KOPT-K1 (cell line): ENCODE data around the gene SLC2A4RG.
"Not testable (repeated sequence)": the region's sequence is repeated elsewhere in the genome, so short reads cannot be mapped to it uniquely, and the experiment has no call there.

Experiments used
- H3K27ac ChIP-seq: fragments of 200-600 bp; sonication (generic); 2 replicates; pipeline ENCODE4 v1.5.1; 2016; ENCODE audit warnings: antibody characterized with exemption, mild to moderate bottlenecking, low read depth, low read length; ENCODE audit not compliant: poor library complexity, severe bottlenecking
- H3K36me3 ChIP-seq: fragments of 200-600 bp; sonication (generic); 2 replicates; pipeline ENCODE4 v1.5.1; 2017; ENCODE audit warnings: antibody characterized with exemption, mild to moderate bottlenecking, low read length, moderate library complexity; ENCODE audit not compliant: insufficient read depth
- H3K9me3 ChIP-seq: fragments of 200-600 bp; sonication (generic); 2 replicates; pipeline ENCODE4 v1.5.1; 2017; ENCODE audit warnings: antibody characterized with exemption, low read length, mild to moderate bottlenecking; ENCODE audit not compliant: insufficient read depth, poor library complexity, severe bottlenecking

SLC2A4RG gene

DNA sequence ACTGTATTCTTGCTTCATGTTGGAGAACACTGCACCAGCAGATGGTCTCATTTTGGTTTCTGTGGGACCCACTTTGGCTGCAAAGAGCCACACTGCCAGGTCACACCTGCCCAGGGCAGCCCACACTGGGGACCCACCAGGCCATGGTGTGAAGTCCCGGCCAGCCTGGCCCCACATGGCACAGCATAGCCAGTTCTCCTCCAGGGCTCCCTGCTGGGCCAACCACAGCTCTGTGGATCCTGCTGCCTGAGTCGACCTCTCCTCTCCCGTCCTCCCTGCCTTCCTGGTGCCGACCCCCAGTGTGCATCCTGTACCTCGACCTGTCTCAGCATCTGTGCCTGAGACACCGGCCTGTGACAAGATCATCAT is 34.8 kb upstream of the SLC2A4RG start:
- Histone ChIP-seq H3K27ac (no peak overlapping the region), H3K36me3 (peaks cover 57% of the 10 kb centered on the region), H3K9me3 (no peaks in the 10 kb centered on the region)

DNA sequence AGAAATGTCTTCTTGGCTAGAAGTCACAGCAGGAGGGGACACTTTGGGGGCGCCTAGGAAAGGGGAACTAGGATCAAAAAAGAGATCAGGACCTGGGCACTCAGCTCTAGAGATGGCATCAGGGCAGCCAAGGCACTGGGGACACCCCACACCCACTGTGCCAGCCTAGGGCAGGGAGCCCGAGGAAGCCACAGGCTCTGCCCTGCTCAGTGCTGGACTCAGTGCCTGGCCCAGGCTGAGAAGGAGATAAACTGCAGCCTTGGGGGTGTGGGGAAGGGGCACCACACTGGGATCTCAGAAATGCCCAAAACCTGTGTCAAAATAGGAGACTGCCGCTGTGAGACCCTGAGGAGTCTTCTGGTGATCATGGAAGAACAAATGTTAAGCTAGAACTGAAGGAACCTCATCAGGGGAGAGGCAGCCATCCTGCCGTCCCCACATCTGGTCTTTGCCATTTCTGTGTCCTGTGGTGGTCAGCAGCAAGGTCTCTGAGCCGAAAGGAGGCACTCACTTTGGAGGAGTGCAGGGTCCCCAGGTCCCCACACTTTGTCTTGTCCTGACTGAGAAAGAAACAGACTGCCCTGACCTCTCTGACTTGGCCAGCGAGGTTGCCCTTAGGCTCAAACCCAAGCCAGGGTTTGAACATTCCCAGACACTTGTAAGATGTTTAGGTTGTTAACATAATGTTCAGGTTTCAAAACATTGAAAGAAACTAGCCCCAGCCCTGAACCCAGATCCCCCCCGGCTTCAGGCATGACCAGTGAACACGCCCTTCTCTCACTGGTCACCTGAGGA is 34.1 kb upstream of the SLC2A4RG start:
- H3K9me3 ChIP-seq = no peaks in the 10 kb centered on the region
- H3K27ac ChIP-seq = no peak overlapping the region
- H3K36me3 ChIP-seq = peaks cover 55% of the 10 kb centered on the region

DNA sequence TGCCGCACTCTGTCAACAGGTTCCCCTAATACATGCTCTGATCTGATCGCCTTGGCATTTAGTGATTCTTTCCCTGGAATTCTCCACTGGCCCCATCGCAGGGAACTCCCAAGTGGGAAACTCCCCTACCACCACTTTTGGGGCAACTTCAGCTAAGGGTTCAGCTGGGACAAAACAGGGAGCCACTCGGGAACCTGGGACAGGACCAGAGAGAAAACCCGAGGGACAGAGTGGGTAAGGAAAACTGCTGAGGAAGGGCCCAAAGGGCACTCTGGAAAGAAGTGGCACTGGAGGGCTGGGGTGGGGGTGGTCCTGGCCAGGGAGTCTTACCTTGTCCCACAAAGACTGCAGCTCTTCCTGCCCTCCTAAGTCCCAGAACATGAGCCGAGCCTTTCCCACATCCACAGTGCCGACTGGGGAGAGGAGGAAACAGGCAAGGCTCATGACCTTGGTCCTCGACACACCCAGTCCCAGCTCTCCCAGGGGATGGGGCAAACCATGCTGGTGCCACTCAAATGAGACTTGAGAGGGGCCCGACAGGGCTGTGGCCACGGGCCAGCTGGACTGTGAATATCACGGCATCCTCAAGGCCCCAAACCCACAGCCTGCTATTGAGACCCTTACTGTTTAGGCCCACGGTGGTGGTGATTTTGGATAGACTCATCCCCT is 33.4 kb upstream of the SLC2A4RG start:
- Histone ChIP-seq H3K27ac (peak overlapping the region; percentile 82), H3K9me3 (no peaks in the 10 kb centered on the region), H3K36me3 (peaks cover 61% of the 10 kb centered on the region)

DNA sequence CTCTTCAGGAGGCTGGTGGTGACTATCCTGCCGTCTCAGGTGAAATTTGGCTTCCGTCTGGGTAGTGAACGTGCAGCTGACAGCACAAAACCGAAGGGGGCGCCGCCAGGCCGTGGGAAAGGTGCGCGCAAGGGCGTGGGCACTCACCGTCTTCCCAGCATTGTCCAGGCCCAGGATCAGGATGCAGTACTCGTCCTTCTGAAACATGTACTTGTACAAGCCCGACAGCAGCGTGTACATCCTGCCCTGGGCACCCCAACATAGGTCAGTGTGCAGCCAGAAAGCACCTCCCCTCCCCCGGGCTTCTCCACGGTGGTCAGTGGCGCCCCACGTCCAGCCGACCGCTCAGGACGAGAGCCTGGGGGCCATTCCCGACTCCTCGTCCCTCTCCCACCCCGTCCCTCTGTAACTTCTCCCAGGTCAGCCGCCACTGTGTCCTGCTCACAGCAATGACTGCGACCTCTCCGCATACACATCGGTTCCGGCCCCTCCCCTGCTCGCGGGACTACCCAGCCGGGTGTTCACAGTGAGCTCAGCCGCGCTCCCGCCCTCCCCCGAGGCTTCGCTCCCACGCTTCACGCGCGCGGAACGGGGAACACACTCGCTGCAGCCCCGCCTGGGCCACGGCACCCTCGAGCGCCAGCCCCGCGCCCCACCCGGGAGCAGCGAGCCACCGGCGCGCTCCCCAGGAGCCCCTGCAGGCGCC is 32.6 kb upstream of the SLC2A4RG start:
- peaks cover 70% of the 10 kb centered on the region for H3K36me3 ChIP-seq
- H3K9me3 ChIP-seq = peaks cover under 1% of the 10 kb centered on the region
- H3K27ac ChIP-seq = peak overlapping the region; percentile 82

DNA sequence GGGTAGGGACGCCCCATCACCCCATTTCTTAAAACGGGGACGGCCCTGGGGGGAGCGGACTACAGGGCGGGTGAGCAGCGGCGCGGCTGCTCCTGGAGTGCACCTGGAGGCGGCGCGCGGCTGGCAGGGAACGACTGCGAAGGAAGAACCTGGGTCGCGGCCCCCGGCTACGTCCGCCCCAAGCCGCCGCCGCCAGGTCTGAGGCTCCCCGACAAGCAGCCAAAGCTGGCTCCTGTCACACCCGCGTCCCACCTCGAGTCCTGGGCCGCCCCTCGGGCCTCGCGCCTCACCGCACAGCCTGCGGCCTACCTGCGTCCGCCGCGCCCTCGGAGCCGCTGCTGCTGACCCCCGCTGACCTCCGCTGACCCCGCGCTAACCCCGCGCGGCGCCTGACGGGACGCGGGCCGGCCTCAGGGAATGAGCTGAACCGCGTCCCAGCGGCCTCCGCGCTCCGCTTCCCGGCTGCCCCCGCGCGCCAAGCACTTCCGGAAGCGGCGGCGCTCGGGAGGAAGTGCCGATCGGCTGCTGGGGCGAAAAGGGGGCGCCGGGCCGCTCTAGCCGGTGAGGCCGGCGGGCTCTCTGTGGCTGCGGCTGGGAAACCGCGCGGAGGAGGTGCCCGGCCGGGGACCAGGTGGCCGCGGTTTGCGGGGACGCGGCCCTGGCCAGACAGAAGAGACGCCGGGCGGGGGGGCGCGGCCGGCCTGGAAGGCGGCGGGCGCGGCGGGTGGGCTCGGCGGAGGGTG is 31.8 kb upstream of the SLC2A4RG start, which contains the start of the genes ARFRP1 and ZGPAT:
ARFRP1 (minus strand) TSS at position 419 of the 743 bp plus-strand sequence. CDS start 885 bp downstream, outside the sequence.
ZGPAT (plus strand) TSS at position 482 of the 743 bp plus-strand sequence. CDS start 542 bp downstream, outside the sequence.
- Histone ChIP-seq H3K36me3 (peaks cover 77% of the 10 kb centered on the region), H3K9me3 (peaks cover 6% of the 10 kb centered on the region), H3K27ac (peak within 1 kb of the TSS; percentile 82)

DNA sequence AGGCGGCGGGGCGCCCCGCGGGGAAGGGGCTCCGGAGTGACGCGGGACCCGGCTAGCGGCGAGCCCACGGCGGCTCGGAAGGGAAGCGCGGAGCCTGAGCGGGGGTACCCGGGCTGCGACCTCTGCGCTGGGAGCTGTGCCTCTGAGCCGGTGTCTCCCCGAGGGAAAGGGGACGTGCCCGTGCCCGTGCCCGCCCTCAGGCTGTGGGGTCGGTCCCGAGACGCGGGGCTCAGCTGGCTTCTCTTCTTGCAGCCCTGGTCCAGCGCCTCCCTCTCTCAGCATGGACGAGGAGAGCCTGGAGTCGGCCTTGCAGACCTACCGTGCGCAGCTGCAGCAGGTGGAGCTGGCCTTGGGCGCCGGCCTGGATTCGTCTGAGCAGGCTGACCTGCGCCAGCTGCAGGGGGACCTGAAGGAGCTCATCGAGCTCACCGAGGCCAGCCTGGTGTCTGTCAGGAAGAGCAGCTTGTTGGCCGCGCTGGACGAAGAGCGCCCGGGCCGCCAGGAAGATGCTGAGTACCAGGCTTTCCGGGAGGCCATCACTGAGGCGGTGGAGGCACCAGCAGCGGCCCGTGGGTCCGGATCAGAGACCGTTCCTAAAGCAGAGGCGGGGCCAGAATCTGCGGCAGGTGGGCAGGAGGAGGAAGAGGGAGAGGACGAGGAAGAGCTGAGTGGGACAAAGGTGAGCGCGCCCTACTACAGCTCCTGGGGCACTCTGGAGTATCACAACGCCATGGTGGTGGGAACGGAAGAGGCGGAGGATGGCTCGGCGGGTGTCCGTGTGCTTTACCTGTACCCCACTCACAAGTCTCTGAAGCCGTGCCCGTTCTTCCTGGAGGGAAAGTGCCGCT is 31.1 kb upstream of the SLC2A4RG start:
- H3K36me3 ChIP-seq = peaks cover 73% of the 10 kb centered on the region
- H3K9me3 ChIP-seq = peaks cover 6% of the 10 kb centered on the region
- peak overlapping the region; percentile 82 for H3K27ac ChIP-seq

DNA sequence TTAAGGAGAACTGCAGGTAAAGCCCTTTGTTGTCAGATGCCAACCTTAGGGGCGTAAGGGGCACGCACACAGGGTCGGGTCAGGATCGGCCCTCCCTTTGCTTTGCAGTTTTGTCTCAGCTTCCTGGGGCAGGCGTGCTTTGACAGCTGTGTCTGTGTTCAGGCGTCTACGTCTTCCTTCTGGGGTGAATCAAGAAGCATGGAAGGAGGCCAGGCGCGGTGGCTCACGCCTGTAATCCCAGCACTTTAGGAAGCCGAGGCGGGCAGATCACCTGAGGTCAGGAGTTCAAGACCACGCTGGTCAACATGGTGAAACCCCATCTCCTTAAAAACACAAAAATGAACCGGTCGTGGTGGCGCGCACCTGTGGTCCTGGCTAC is 30.4 kb upstream of the SLC2A4RG start:
- peaks cover 8% of the 10 kb centered on the region for H3K9me3 ChIP-seq
- H3K36me3 ChIP-seq = peaks cover 71% of the 10 kb centered on the region
- no peak overlapping the region for H3K27ac ChIP-seq

DNA sequence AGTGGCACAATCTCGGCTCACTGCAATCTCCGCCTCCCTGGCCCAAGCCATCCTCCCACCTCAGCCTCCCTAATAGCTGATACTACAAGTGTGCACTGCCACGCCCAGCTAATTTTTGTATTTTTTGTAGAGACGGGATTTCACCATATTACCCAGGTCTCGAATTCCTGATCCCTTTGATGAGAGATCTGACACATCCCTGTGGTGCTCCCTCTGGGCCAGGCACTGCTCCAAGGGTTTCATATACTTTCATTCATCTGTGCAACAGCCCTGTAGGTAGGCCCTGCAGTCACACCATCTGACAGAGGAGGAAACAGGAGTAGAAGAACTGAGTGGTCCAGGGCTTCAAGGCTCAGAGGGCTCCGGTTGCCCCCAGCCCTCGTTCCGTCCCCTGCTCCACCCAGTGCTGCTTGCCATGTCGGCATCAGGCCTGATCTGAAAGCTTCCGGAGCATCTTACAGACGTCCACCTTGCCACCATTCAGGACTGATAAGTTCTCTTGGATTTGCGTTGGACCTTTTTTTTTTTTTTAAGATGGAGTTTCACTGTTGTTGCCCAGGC is 28.4 kb upstream of the SLC2A4RG start:
- Histone ChIP-seq H3K36me3 (peaks cover 71% of the 10 kb centered on the region), H3K9me3 (peaks cover 16% of the 10 kb centered on the region), H3K27ac (no peak overlapping the region)

DNA sequence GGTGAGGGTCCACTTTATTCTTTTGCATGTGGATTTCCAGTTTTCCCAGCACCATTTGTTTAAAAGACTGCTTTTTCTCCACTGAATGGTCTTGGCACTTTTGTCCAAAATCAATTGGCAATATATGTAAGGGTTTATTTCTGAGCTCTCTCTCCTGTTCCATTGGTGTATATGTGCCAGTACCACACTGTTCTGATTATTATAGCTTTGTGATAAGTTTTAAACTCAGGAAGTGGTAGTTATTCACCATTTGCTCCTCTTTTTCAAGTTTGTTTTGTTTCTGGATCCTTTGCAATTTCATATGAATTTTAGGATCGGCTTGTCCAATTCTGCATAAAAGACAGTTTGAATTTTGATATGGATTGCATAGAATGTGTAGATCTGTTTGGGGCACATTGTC is 27.4 kb upstream of the SLC2A4RG start:
- peaks cover 77% of the 10 kb centered on the region for H3K36me3 ChIP-seq
- H3K9me3 ChIP-seq = peaks cover 16% of the 10 kb centered on the region

DNA sequence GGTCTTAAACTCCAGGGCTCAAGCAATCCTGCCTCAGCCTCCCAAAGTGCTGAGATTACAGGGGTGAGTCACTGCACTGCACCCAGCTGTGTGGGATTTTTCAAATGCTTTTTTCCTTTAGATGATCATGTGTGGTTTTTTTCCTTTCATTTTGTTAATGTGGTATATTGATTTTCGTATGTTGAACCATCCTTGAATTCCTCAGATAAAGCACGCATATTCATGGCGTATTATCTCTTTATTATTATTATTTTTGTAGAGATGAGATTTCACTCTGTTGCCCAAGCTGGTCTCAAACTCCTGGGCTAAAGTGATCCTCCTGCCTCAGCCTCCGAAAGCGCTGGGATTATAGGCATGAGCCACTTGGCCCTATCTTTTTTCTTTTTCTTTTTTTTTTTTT is 24.7 kb upstream of the SLC2A4RG start:
- peaks cover 92% of the 10 kb centered on the region for H3K36me3 ChIP-seq
- no peak overlapping the region for H3K27ac ChIP-seq
- H3K9me3 ChIP-seq = peaks cover 27% of the 10 kb centered on the region

More for the DNA sequence above, 27.4 kb upstream of the SLC2A4RG start:
- no peak overlapping the region for H3K27ac ChIP-seq

DNA sequence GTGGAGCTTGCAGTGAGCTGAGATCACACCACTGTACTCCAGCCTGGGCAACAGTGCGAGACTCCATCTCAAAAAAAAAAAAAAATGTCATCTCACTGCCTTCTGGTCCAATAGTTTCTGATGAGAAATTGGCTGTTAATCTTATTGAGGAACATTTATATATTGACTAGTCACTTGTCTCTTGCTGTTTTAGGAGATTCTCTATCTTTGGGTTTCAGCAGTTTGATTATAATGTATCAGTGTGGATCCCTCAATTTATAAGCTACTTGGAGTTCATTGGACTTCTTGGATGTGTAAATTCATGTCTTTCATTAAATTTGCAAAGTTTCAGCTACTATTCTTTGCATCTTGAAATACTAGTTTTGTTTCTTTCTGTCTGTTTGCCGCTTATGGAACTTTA is 20.6 kb upstream of the SLC2A4RG start:
- peaks cover 94% of the 10 kb centered on the region for H3K36me3 ChIP-seq
- no peak overlapping the region for H3K27ac ChIP-seq
- H3K9me3 ChIP-seq = peaks cover 20% of the 10 kb centered on the region

DNA sequence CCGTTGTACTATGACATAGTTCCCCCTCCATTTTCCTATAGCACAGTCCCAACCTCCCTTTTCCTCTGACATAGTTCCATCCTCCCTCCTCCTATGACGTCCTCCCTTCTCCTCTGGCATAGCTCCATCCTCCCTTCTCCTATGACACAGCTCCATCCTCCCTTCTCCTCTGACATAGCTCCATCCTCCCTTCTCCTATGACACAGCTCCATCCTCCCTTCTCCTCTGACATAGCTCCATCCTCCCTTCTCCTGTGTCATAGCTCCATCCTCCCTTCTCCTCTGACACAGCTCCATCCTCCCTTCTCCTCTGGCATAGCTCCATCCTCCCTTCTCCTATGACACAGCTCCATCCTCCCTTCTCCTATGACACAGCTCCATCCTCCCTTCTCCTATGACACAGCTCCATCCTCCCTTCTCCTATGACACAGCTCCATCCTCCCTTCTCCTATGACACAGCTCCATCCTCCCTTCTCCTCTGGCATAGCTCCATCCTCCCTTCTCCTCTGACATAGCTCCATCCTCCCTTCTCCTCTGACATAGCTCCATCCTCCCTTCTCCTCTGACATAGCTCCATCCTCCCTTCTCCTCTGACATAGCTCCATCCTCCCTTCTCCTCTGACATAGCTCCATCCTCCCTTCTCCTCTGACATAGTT is 16.5 kb upstream of the SLC2A4RG start:
- peaks cover 76% of the 10 kb centered on the region for H3K36me3 ChIP-seq
- H3K9me3 ChIP-seq = peaks cover 32% of the 10 kb centered on the region
- not testable (repeated sequence) for H3K27ac ChIP-seq

DNA sequence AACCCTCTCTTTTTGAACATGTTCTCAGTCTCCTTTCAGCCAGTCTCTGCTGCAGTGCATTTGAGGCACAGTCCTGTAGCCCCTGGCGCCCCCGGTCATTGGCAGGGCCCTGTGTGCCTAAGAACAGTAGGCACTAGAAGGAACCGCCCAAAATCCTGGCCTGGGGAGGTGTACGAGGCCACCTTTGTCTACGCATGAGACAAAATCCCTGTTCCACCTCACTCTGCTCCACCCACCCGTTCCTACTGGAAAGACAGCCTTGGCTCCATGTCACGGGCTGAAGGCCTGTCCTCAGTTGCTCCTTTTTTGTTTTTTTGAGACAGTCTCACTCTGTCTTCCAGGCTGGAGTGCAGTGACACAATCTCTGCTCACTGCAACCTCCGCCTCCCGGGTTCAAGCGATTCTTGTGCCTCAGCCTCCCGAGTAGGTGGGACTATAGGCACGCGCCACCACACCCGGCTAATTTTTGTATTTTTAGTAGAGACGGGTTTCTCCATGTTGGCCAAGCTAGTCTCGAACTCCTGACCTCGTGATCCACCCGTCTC is 9.3 kb upstream of the SLC2A4RG start:
- not testable (repeated sequence) for H3K9me3 ChIP-seq
- Histone ChIP-seq H3K27ac (peak overlapping the region; percentile 92), H3K36me3 (peaks cover 35% of the 10 kb centered on the region)
